NT2/D1 (cell line): ENCODE measurements around the gene RETREG1.
"Not testable (repeated sequence)": the region's sequence is repeated elsewhere in the genome, so short reads cannot be mapped to it uniquely, and the experiment has no call there.

Experiments used
- DNase-seq: peaks from one replicate; pipeline ENCODE4 v3.0.0-alpha.2; 2011; ENCODE audit warnings: low read depth, low spot score
- H3K27me3 ChIP-seq: 2 replicates; pipeline ENCODE4 v1.6.0; 2011; ENCODE audit warnings: mild to moderate bottlenecking; ENCODE audit not compliant: insufficient read length, insufficient read depth
- H3K36me3 ChIP-seq: 2 replicates; pipeline ENCODE4 v1.6.1; 2011; ENCODE audit warnings: mild to moderate bottlenecking, low read length, mixed read lengths; ENCODE audit not compliant: insufficient read depth, insufficient read length
- H3K4me1 ChIP-seq: 2 replicates; pipeline ENCODE4 v1.5.1; 2011; ENCODE audit not compliant: insufficient read depth, insufficient read length
- H3K4me3 ChIP-seq: 2 replicates; pipeline ENCODE4 v1.5.1; 2011; ENCODE audit warnings: low read depth; ENCODE audit not compliant: insufficient read length
- H3K9ac ChIP-seq: 2 replicates; pipeline ENCODE4 v1.6.0; 2011; ENCODE audit warnings: low read depth; ENCODE audit not compliant: insufficient read length
- H3K9me3 ChIP-seq: 2 replicates; pipeline ENCODE4 v1.5.1; 2011; ENCODE audit warnings: mild to moderate bottlenecking, low read length; ENCODE audit not compliant: insufficient read depth
- SUZ12 ChIP-seq: IDR thresholded peaks from 2 replicates; pipeline ENCODE4 v1.6.1; 2011; ENCODE audit not compliant: insufficient read length, insufficient read depth; ENCODE audit errors: extremely low read depth
- YY1 ChIP-seq: IDR thresholded peaks from 2 replicates; pipeline ENCODE4 v1.6.1; 2011; ENCODE audit not compliant: insufficient read length, insufficient read depth
- ZNF274 ChIP-seq: IDR thresholded peaks from 2 replicates; pipeline ENCODE4 v1.6.1; 2011; ENCODE audit warnings: mild to moderate bottlenecking, low read depth, low read length

Gene RETREG1

DNA sequence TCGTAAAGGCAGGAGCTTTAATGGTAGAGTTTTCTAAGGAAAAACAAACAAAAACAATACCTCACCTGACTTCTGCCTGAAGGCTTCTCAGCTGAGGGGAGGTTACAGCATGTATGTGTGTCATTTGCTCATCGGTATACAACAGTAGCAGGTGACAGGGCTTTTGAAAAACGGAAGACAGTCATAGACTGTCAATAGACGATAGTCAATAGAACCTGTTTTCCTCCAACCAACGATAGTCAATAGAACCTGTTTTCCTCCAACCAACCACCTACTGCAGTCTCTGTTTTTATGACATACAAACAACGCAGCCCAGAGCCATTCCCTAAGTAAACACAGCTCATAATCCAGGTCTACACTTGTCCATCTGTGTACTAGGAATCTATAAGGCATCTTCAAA, 74.6 kb downstream of the RETREG1 start:
- no peak for DNase-seq
- no peak for TF ChIP-seq SUZ12
- no peak for TF ChIP-seq YY1
- TF ChIP-seq ZNF274: no peak
- Histone ChIP-seq H3K4me3 (no peak overlapping the region), H3K9ac (no peak overlapping the region), H3K36me3 (no peaks in the 10 kb centered on the region), H3K9me3 (no peaks in the 10 kb centered on the region), H3K4me1 (no peaks in the 10 kb centered on the region), H3K27me3 (no peaks in the 10 kb centered on the region)

DNA sequence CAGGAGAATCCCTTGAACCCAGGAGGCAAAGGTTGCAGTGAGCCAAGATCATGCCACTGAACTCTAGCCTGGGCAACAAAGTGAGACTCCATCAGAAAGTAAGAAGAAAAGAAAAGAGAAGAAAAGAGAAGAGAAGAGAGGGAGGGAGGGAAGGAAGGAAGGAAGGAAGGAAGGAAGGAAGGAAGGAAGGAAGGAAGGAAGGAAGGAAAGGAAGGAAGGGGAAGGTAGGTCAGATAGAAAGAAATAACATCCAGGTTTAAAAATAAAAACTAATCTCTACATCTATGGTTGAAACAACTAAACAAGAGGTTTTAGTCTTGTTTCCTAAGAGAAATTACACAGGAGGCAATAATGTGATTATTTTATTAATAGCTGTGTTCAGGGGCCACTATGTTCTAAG, 75.2 kb downstream of the RETREG1 start:
- H3K27me3 ChIP-seq, DNase-seq, H3K4me3 ChIP-seq, H3K9me3 ChIP-seq, H3K36me3 ChIP-seq, H3K9ac ChIP-seq, H3K4me1 ChIP-seq: not testable (repeated sequence)

GRCh38 chr5:16540421-16540820, 76.4 kb downstream of the RETREG1 start:
- DNase-seq: no peak
- Histone ChIP-seq H3K36me3 (no peaks in the 10 kb centered on the region), H3K27me3 (no peaks in the 10 kb centered on the region), H3K9ac (no peak overlapping the region), H3K9me3 (no peaks in the 10 kb centered on the region), H3K4me3 (no peak overlapping the region), H3K4me1 (no peaks in the 10 kb centered on the region)
- TF ChIP-seq ZNF274 (no peak), SUZ12 (no peak), YY1 (no peak)

- H3K4me1 ChIP-seq: no peaks in the 10 kb centered on the region
- H3K36me3 ChIP-seq: no peaks in the 10 kb centered on the region
- no peak overlapping the region for H3K4me3 ChIP-seq
- no peaks in the 10 kb centered on the region for H3K27me3 ChIP-seq
- no peak for DNase-seq
- TF ChIP-seq YY1: no peak
- TF ChIP-seq ZNF274: no peak
- TF ChIP-seq SUZ12: no peak
- H3K9me3 ChIP-seq: no peaks in the 10 kb centered on the region
- H3K9ac ChIP-seq: no peak overlapping the region
Measured at GRCh38 chr5:16539169-16539666, 77.6 kb downstream of the RETREG1 start.

DNA sequence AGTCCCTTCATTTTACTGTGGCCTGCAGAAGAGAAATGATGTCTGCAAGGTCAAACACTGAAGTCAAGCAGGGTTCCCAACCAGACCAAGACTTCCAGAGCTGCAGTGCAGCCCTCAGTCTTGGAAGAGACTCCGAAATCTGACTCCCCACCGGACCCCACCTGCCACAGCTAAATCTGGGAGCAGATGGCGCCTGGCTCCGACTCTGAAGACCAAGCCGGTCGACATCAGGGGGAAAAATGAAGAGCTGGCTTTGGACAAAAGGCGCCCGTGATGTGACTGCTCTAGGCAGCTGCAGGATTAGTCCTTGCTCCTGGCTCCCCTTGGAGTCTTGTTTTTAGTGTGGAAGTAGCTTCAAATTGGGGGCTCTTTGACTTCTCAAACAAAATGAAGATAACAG, 78.8 kb downstream of the RETREG1 start:
- Histone ChIP-seq H3K4me1 (no peaks in the 10 kb centered on the region), H3K4me3 (no peak overlapping the region), H3K9me3 (no peaks in the 10 kb centered on the region), H3K9ac (no peak overlapping the region), H3K36me3 (no peaks in the 10 kb centered on the region), H3K27me3 (no peaks in the 10 kb centered on the region)
- DNase-seq: no peak
- TF ChIP-seq SUZ12: no peak
- TF ChIP-seq ZNF274: no peak
- no peak for TF ChIP-seq YY1

DNA sequence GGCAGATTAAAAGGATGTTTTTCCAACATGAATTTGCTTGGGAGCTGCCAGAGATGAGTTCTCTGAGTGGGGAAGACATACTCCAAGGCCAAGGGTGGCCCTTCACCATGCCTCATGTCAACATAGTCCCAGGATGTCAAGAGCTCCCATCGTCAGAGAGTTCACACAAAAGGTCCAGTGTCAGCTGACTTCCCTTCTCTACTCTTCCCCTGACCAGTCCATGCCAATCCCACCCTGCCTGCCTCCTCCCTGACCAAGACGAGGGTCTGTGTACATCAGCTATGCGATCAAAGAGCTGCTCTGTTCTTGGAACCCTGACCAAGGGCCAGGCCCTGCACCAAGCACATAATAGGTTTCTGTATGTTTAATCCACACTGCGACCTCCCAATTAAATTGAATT, 80.0 kb downstream of the RETREG1 start:
- H3K9ac ChIP-seq: no peak overlapping the region
- no peak overlapping the region for H3K4me3 ChIP-seq
- H3K9me3 ChIP-seq: no peaks in the 10 kb centered on the region
- H3K4me1 ChIP-seq: no peaks in the 10 kb centered on the region
- no peaks in the 10 kb centered on the region for H3K36me3 ChIP-seq
- no peaks in the 10 kb centered on the region for H3K27me3 ChIP-seq
- no peak for DNase-seq
- TF ChIP-seq YY1 (no peak), SUZ12 (no peak), ZNF274 (no peak)

DNA sequence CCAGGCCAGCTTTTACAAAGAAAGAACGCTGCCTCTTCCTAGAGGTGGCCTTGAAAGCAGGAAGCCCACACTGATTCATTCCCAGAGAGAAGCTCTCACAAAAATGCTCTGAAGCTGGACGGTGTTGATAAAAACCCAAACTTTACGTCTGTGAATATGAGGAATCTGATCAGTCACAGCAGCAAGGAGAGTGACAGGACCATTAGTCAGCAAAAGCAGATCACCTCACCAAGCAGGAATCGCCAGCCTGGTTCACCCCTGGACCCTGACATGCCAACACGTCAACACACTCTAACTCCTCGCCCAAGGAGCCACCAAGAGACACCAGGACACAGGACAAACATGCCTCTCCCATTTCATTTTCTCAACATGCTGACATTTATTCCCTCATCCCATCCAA, 80.6 kb downstream of the RETREG1 start:
- TF ChIP-seq SUZ12 (no peak), YY1 (no peak), ZNF274 (no peak)
- no peak for DNase-seq
- H3K9ac ChIP-seq: no peak overlapping the region
- no peaks in the 10 kb centered on the region for H3K27me3 ChIP-seq
- no peaks in the 10 kb centered on the region for H3K9me3 ChIP-seq
- H3K4me3 ChIP-seq: no peak overlapping the region
- H3K36me3 ChIP-seq: no peaks in the 10 kb centered on the region
- no peaks in the 10 kb centered on the region for H3K4me1 ChIP-seq

- Histone ChIP-seq H3K9ac (no peak overlapping the region), H3K4me3 (no peak overlapping the region), H3K9me3 (no peaks in the 10 kb centered on the region), H3K27me3 (no peaks in the 10 kb centered on the region), H3K36me3 (no peaks in the 10 kb centered on the region), H3K4me1 (no peaks in the 10 kb centered on the region)
- TF ChIP-seq SUZ12: no peak
- TF ChIP-seq ZNF274: no peak
- TF ChIP-seq YY1: no peak
- DNase-seq: no peak
Measured at GRCh38 chr5:16534280-16534679, 82.5 kb downstream of the RETREG1 start.
